Body of pancreas (tissue), 4 donors: ENCODE results near the gene DEFB131A.
"Not testable (repeated sequence)": the region's sequence is repeated elsewhere in the genome, so short reads cannot be mapped to it uniquely, and the experiment has no call there.

ENCODE experiments used
- CTCF ChIP-seq, 7 experiments: fragments of 450-650 bp in 4 of 7; fragments of 200-600 bp in 3 of 7; sonication (generic) in 3 of 7; IDR thresholded peaks; one replicate each; pipeline ENCODE4 v1.5.1; 2016 to 2019; ENCODE audit warnings: antibody characterized with exemption in 7 of 7
- POLR2A ChIP-seq, 3 donors: fragments of 450-650 bp; IDR thresholded peaks; one replicate each; pipeline ENCODE4 v1.6.1; 2016; ENCODE audit warnings: antibody characterized with exemption in 3 of 3, mild to moderate bottlenecking in 2 of 3

GRCh38 chr4:9488796-9489195 lies 44.6 kb downstream of the DEFB131A start:
- TF ChIP-seq CTCF, POLR2A (IDR thresholded peaks at IDR 0.05): not testable (repeated sequence)
